Endothelial cell of umbilical vein (primary cell): ENCODE results near the gene CD8B2. TPM values are rescaled to one million over a fixed set of nuclear protein-coding genes. Genes with fewer than 3 reads are reported as not detected.

Source experiments
- BruUV-seq: library from RNA; stranded (reverse); fragments of 400-500 nt; replicated peaks from 2 replicates; lab custom pipeline; 2021; lab: Mats Ljungman, UMichigan
- CTCF ChIA-PET: fragments of 300-600, 350-600 bp; sonication (Branson Sonifier 250); formaldehyde crosslinking; loops from one replicate; lab custom pipeline; 2021; ENCODE audit warnings: antibody characterized with exemption, inconsistent platforms; lab: Charles Lee
- POLR2A ChIA-PET: fragments of 300-600, 350-600 bp; sonication (Branson Sonifier 250); formaldehyde crosslinking; loops from one replicate; lab custom pipeline; 2021; ENCODE audit warnings: antibody characterized with exemption, inconsistent platforms; lab: Charles Lee
- DNase-seq: peaks from one replicate; pipeline ENCODE4 v3.0.0-alpha.2; 2011; ENCODE audit warnings: low read depth, low spot score
- FAIRE-seq: peaks from 2 replicates; lab custom pipeline; 2011; peaks lifted over from hg19 to GRCh38; lab: Jason Lieb, UNC
- H2AFZ ChIP-seq: 2 replicates; pipeline ENCODE4 v1.6.0; 2012; ENCODE audit warnings: low read depth, low read length, control low read depth, inconsistent platforms
- H3K27ac ChIP-seq: 2 replicates; pipeline ENCODE4 v1.5.1; 2011; ENCODE audit warnings: low read depth, mild to moderate bottlenecking, control low read depth, low read length, moderate library complexity; ENCODE audit not compliant: insufficient read depth
- H3K27me3 ChIP-seq, 2 experiments: 2 replicates each; pipeline versions ENCODE4 v1.6.0 to v1.6.1; 2011; ENCODE audit warnings: low read length in 2 of 2, mixed read lengths in 1 of 2; ENCODE audit not compliant: control insufficient read depth in 2 of 2, insufficient read depth in 2 of 2
- H3K36me3 ChIP-seq, 2 experiments: 2 replicates in 1 of 2; 3 replicates in 1 of 2; pipeline ENCODE4 v1.5.1; 2011; ENCODE audit warnings: low read length in 2 of 2, mild to moderate bottlenecking in 1 of 2, moderate library complexity in 1 of 2; ENCODE audit not compliant: control insufficient read depth in 2 of 2, insufficient read depth in 2 of 2; ENCODE audit errors: extremely low read depth in 1 of 2
- H3K4me1 ChIP-seq: 3 replicates; pipeline ENCODE4 v1.5.1; 2011; ENCODE audit warnings: mild to moderate bottlenecking, low read length; ENCODE audit not compliant: control insufficient read depth, insufficient read depth; ENCODE audit errors: extremely low read depth
- H3K4me2 ChIP-seq: 2 replicates; pipeline ENCODE4 v1.6.1; 2011; ENCODE audit warnings: low read length, control low read depth, mixed read lengths; ENCODE audit not compliant: insufficient read depth
- H3K4me3 ChIP-seq, 3 experiments: fragments of 200-600 bp in 1 of 3; sonication (generic), shearing (Covaris generic) in 1 of 3; replicated peaks in 1 of 3; 2 replicates each; pipeline ENCODE4 v1.5.1; 2011 to 2016; ENCODE audit warnings: control low read depth in 3 of 3, low read length in 3 of 3, mild to moderate bottlenecking in 2 of 3, inconsistent platforms in 1 of 3, low read depth in 1 of 3, moderate library complexity in 1 of 3; ENCODE audit not compliant: insufficient read depth in 1 of 3
- H3K79me2 ChIP-seq: 2 replicates; pipeline ENCODE4 v1.6.0; 2012; ENCODE audit warnings: low read length, inconsistent platforms; ENCODE audit not compliant: control insufficient read depth, insufficient read depth
- H3K9ac ChIP-seq: replicated peaks from 2 replicates; pipeline ENCODE3; 2011; ENCODE audit warnings: low read length, control low read depth; ENCODE audit not compliant: insufficient read depth; ENCODE audit errors: extremely low read depth
- H3K9me1 ChIP-seq: replicated peaks from 3 replicates; pipeline ENCODE4 v1.6.0; 2011; ENCODE audit warnings: mild to moderate bottlenecking, low read length; ENCODE audit not compliant: control insufficient read depth, insufficient read depth; ENCODE audit errors: extremely low read depth
- H3K9me3 ChIP-seq: replicated peaks from 2 replicates; pipeline ENCODE4 v1.5.1; 2012; ENCODE audit warnings: low read length, inconsistent platforms; ENCODE audit not compliant: control insufficient read depth, insufficient read depth
- H4K20me1 ChIP-seq: replicated peaks from 2 replicates; pipeline ENCODE3; 2011; ENCODE audit warnings: mild to moderate bottlenecking, low read length; ENCODE audit not compliant: control insufficient read depth, insufficient read depth; ENCODE audit errors: extremely low read depth
- CTCF ChIP-seq, 2 donors: IDR thresholded peaks; 1 replicate in 1 of 2; 2 replicates in 1 of 2; pipeline ENCODE4 v1.5.1; 2011; ENCODE audit warnings: low read length in 2 of 2, mild to moderate bottlenecking in 2 of 2, moderate library complexity in 2 of 2, control low read depth in 1 of 2, inconsistent platforms in 1 of 2, low read depth in 1 of 2; ENCODE audit not compliant: insufficient read depth in 1 of 2; ENCODE audit errors: extremely low read depth in 1 of 2
- EZH2 ChIP-seq: IDR thresholded peaks from 2 replicates; pipeline ENCODE4 v1.6.1; 2012; ENCODE audit warnings: borderline replicate concordance, low read depth, mild to moderate bottlenecking, moderate library complexity, low read length, inconsistent platforms; ENCODE audit not compliant: severe bottlenecking
- FOS ChIP-seq: IDR thresholded peaks from 2 replicates; pipeline ENCODE4 v1.6.1; 2011; ENCODE audit warnings: mild to moderate bottlenecking, low read length, moderate library complexity, borderline replicate concordance; ENCODE audit not compliant: insufficient read depth
- GATA2 ChIP-seq: IDR thresholded peaks from 2 replicates; pipeline ENCODE4 v1.7.0; 2011; ENCODE audit warnings: low read depth, mild to moderate bottlenecking, moderate library complexity, mixed read lengths, low read length; ENCODE audit not compliant: insufficient read length, insufficient read depth
- JUN ChIP-seq: IDR thresholded peaks from 2 replicates; pipeline ENCODE4 v1.6.1; 2011; ENCODE audit warnings: borderline replicate concordance, low read depth; ENCODE audit not compliant: insufficient read length, insufficient read depth
- MAX ChIP-seq: IDR thresholded peaks from 2 replicates; pipeline ENCODE4 v1.6.1; 2011; ENCODE audit not compliant: insufficient read depth, insufficient read length
- MYC ChIP-seq: IDR thresholded peaks from one replicate; pipeline ENCODE4 v1.6.1; 2011; ENCODE audit warnings: mild to moderate bottlenecking, low read depth, low read length
- POLR2A ChIP-seq: IDR thresholded peaks from 2 replicates; pipeline ENCODE4 v1.6.1; 2012; ENCODE audit warnings: low read depth, mild to moderate bottlenecking, control low read depth, low read length
- POLR2AphosphoS5 ChIP-seq: IDR thresholded peaks from 2 replicates; pipeline ENCODE4 v1.6.1; 2012; ENCODE audit warnings: low read depth, mild to moderate bottlenecking, control low read depth, low read length, moderate library complexity; ENCODE audit not compliant: insufficient read depth
- dilution Hi-C: fragments of 300-500 bp; cut with MboI; formaldehyde crosslinking; loops from one replicate; pipeline ENCODE4 v1.15.0; 2019; ENCODE audit warnings: low sequenced_read_pairs; ENCODE audit not compliant: extremely low pct_ligation_motif_present
- intact Hi-C: fragments of 100-400 bp; cut with micrococcal nuclease; formaldehyde crosslinking; loops from one replicate; pipeline ENCODE4 v1.10.0; 2022
- polyA plus RNA-seq, 4 experiments: library from polyadenylated mRNA; depleted of rRNA in 3 of 4; stranded (reverse) in 3 of 4; unstranded in 1 of 4; fragments of >200 nt; gene quantifications; 2 replicates each; pipeline versions ENCODE4 v1.2.1 to v1.2.3, GENCODE V29; 2011 to 2012; ENCODE audit warnings: missing spikeins in 1 of 4
- total RNA-seq: library from RNA; stranded (reverse); gene quantifications from 2 replicates; pipeline ENCODE4 v1.2.3, GENCODE V29; 2021

The CD8B2 gene
- total and polyA plus RNA-seq, 2 donors (not counting 3 experiments of a cell fraction or from before 2014, with no cell fraction given), result not detected

- H3K9ac ChIP-seq, result no peak overlapping the region
- TF ChIP-seq POLR2AphosphoS5 (no peak), FOS (no peak), JUN (no peak), POLR2A (no peak), EZH2 (no peak), GATA2 (no peak), MAX (no peak), CTCF (IDR thresholded peaks at IDR 0.05; ENCODE audit: extremely low read depth in 1 of 2, insufficient read depth in 1 of 2, low read depth in 1 of 2, low read length in 2 of 2) (no peak), MYC (no peak)
- H3K9me1 ChIP-seq, result no peaks in the 10 kb centered on the region
- H2AFZ ChIP-seq, result no peak overlapping the region
- H3K4me3 ChIP-seq, result no peak overlapping the region
- H3K9me3 ChIP-seq, result no peaks in the 10 kb centered on the region
- intact Hi-C loops (no loop called here), dilution Hi-C loops (no loop called here)
- DNase-seq (no peak), FAIRE-seq (no peak)
- H3K4me1 ChIP-seq, result no peaks in the 10 kb centered on the region
- CTCF ChIA-PET, result no interaction called here
- H3K27me3 ChIP-seq, result no peaks in the 10 kb centered on the region
- H4K20me1 ChIP-seq, result no peaks in the 10 kb centered on the region
- BruUV-seq, result no TSS peak
- no peaks in the 10 kb centered on the region for H3K79me2 ChIP-seq
- POLR2A ChIA-PET, result no interaction called here
- no peaks in the 10 kb centered on the region for H3K36me3 ChIP-seq
- no peak overlapping the region for H3K4me2 ChIP-seq
- H3K27ac ChIP-seq, result no peak overlapping the region
These were observed 54.2 kb downstream of the CD8B2 start for GRCh38 chr2:106541333-106541732.
